ENCODE results near the gene CYP21A2.

CYP21A2 gene

DNA sequence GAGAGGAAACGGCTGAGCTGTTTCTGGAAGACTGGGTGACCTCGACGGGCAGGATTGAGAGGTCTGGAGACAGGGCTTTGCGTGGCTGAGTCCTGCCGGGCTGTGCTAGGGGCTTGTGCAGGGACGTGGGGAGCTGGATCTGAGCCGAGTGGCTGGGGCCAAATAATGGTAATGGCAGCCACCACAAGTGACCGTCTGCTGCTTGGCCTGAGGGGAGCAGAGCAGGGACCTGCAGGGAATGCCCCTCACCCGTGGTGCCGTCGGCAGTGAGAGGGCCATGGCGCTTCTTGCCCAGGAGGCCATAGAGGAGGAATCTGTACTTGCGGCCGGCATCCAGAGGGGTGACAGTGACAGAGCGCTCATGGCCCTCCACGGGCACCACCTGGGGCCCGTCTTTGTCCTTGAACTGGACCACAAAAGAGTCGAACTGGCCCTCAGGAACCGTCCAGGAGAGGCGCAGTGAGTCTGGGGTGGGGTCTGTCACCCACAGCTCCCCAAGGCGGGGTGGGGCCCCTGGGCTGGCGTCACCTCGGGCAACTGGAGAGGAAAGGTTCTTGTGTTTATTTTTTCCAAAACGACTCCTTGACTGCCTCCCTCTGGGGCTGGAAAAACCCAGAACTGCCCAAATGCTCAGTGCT is 31.8 kb downstream of the CYP21A2 start:
- peaks cover 54% of the 10 kb centered on the region for H3K27me3 ChIP-seq (ENCODE audit: insufficient read depth, low read depth)
- no peak overlapping the region for H2AFZ ChIP-seq (ENCODE audit: low read depth)
- H4K20me1 ChIP-seq (ENCODE audit: insufficient read depth), result no peaks in the 10 kb centered on the region
- no peak for TF ChIP-seq CTCF (conservative IDR thresholded peaks at IDR 0.05; ENCODE audit: low read depth, low read length)
- no peak overlapping the region for H3K4me3 ChIP-seq (IDR thresholded peaks at IDR 0.05; ENCODE audit: insufficient read depth, low read depth, low read length)
- H3K4me2 ChIP-seq, result no peak overlapping the region
- no peaks in the 10 kb centered on the region for H3K4me1 ChIP-seq (ENCODE audit: low read depth, poor library complexity, severe bottlenecking)
- no peak overlapping the region for H3K27ac ChIP-seq
- H3K9ac ChIP-seq, result no peak overlapping the region
- no peaks in the 10 kb centered on the region for H3K36me3 ChIP-seq (ENCODE audit: insufficient read depth)
- H3K79me2 ChIP-seq (ENCODE audit: insufficient read depth, low read depth), result no peaks in the 10 kb centered on the region

DNA sequence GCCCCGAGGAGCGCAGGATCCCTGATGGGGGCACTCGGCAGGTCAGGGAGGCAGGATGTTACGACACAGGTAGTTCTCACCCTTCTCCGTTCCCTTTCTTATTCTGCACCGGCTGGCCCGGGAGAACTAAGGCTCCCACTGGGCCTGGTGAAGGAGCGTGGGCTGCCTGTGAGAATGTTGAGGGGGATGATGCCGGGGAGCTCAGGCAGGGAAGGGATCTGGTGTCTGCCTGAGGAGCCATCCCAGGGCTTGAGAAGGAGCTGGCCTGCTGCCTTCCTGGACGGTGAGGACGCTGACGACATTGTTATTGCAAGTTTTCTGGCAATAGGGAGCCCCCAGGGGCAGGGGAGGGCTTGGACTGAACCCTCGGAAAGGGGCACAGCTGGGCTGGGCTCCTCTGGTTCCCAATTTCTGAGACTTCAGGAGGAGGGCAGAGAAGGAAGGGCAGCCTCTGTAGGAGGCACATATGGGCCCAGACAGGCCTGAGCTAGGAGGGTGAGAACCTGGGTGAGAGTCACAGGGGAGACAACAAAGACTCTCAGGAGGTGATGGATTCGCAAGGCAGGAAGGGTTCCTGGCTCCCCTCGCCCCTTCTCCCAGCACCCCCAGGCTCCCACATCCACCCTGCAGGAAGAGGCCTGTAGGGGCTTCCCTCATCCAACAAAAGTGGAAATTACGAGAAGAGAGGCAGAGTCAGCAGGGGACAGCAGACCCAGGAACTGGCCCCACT is 32.8 kb downstream of the CYP21A2 start:
- no peak for TF ChIP-seq CTCF (conservative IDR thresholded peaks at IDR 0.05; ENCODE audit: low read depth, low read length)
- Histone ChIP-seq H3K4me2 (no peak overlapping the region), H3K27ac (no peak overlapping the region), H3K4me1 (ENCODE audit: low read depth, poor library complexity, severe bottlenecking) (no peaks in the 10 kb centered on the region), H3K4me3 (IDR thresholded peaks at IDR 0.05; ENCODE audit: insufficient read depth, low read depth, low read length) (no peak overlapping the region), H3K9ac (no peak overlapping the region), H3K27me3 (ENCODE audit: insufficient read depth, low read depth) (peaks cover 60% of the 10 kb centered on the region), H2AFZ (ENCODE audit: low read depth) (no peak overlapping the region), H3K79me2 (ENCODE audit: insufficient read depth, low read depth) (no peaks in the 10 kb centered on the region), H4K20me1 (ENCODE audit: insufficient read depth) (no peaks in the 10 kb centered on the region), H3K36me3 (ENCODE audit: insufficient read depth) (no peaks in the 10 kb centered on the region)

DNA sequence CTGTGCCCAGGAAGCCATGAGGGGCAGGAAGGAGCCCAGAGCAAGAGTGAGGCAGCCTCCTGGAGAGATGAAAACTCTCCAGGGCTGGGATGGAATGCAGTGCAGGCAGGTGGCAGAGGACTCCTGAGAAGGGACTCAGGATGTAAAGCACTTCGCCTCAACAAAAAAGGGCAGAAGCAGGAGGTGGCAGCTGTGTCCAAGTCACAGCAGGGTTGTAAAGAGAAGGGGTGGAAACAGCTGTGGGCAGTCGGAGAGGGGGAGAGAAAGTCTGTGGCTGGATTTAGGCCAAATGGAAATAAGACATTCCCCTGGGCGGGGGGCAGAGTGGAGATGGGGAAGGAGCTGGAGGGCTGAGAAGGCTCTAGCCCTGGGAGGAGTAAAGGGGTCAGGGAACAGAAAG is 34.9 kb downstream of the CYP21A2 start:
- H2AFZ ChIP-seq (ENCODE audit: low read depth), result no peak overlapping the region
- H3K36me3 ChIP-seq (ENCODE audit: insufficient read depth), result no peaks in the 10 kb centered on the region
- no peak for TF ChIP-seq CTCF (conservative IDR thresholded peaks at IDR 0.05; ENCODE audit: low read depth, low read length)
- H3K4me2 ChIP-seq, result no peak overlapping the region
- no peak overlapping the region for H3K27ac ChIP-seq
- no peak overlapping the region for H3K4me3 ChIP-seq (IDR thresholded peaks at IDR 0.05; ENCODE audit: insufficient read depth, low read depth, low read length)
- H3K4me1 ChIP-seq (ENCODE audit: low read depth, poor library complexity, severe bottlenecking), result no peaks in the 10 kb centered on the region
- H4K20me1 ChIP-seq (ENCODE audit: insufficient read depth), result no peaks in the 10 kb centered on the region
- peaks cover 62% of the 10 kb centered on the region for H3K27me3 ChIP-seq (ENCODE audit: insufficient read depth, low read depth)
- no peaks in the 10 kb centered on the region for H3K79me2 ChIP-seq (ENCODE audit: insufficient read depth, low read depth)
- H3K9ac ChIP-seq, result no peak overlapping the region

DNA sequence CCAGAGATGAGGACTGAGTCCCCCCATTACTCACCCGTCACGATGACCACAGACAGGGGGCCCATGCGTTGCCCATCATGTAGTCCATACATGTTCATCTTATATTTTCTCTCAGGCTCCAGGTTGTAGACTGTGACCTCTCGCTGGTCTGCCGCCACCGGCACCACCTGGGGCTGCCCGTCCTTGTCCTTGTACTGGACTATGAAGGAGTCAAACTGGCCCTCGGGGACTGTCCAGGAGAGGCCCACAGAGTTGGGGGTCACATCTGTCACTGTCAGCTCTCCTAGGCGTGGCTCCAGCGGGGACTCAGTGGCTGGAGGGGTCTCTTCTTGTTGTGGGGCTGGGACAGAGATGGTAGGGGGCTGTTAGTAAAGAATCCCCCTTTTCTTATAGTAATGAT is 35.4 kb downstream of the CYP21A2 start:
- H3K79me2 ChIP-seq (ENCODE audit: insufficient read depth, low read depth), result no peaks in the 10 kb centered on the region
- peaks cover 59% of the 10 kb centered on the region for H3K27me3 ChIP-seq (ENCODE audit: insufficient read depth, low read depth)
- H3K4me2 ChIP-seq, result no peak overlapping the region
- no peak overlapping the region for H2AFZ ChIP-seq (ENCODE audit: low read depth)
- TF ChIP-seq CTCF (conservative IDR thresholded peaks at IDR 0.05; ENCODE audit: low read depth, low read length), result no peak
- H3K4me3 ChIP-seq (IDR thresholded peaks at IDR 0.05; ENCODE audit: insufficient read depth, low read depth, low read length), result no peak overlapping the region
- H3K4me1 ChIP-seq (ENCODE audit: low read depth, poor library complexity, severe bottlenecking), result no peaks in the 10 kb centered on the region
- H4K20me1 ChIP-seq (ENCODE audit: insufficient read depth), result no peaks in the 10 kb centered on the region
- H3K9ac ChIP-seq, result no peak overlapping the region
- H3K36me3 ChIP-seq (ENCODE audit: insufficient read depth), result no peaks in the 10 kb centered on the region
- H3K27ac ChIP-seq, result no peak overlapping the region
